ENCODE data around the gene GXYLT2. TPM values are rescaled to one million over a fixed set of nuclear protein-coding genes. Genes with fewer than 3 reads are reported as not detected.

GXYLT2 gene
- total and polyA plus RNA-seq, 7 donors = 1.4 to 17.4 (median 6.8) TPM

DNA sequence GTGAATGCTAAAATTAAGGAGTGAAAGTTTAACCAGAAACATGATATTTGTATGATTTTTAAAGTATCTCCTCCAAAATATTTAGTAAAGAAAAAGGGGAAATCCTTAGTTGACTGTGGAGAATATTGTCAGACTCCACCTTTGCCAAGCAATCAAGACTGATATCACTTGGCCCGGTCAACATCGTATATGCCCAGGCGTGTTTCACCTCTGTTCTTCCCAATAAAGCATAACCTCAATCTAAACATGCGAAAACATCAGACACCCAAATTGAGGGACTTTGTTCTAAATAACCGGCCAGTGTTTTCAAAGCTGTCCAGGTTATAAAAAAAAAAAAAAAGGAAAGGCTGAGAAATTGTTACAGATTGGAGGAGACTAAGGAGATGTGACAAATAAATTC lies 54.6 kb downstream of the GXYLT2 start:
- no peaks in the 10 kb centered on the region for H3K27me3 ChIP-seq
- intact Hi-C loops (cut with DNase I) = no loop called here
- peaks cover 0 to 13% (median 4%) of the 10 kb centered on the region in 4 donors for H3K4me1 ChIP-seq
- DNase-seq = no peak
- WGBS, 2 donors = 19 to 72% methylated on average over 5 of the region's 5 CpGs
- H3K9me3 ChIP-seq = no peaks in the 10 kb centered on the region
- TF ChIP-seq POLR2A (IDR thresholded peaks at IDR 0.05) (no peak), EP300 (IDR thresholded peaks at IDR 0.05) (no peak), POLR2AphosphoS5 (IDR thresholded peaks at IDR 0.05) (no peak)
- TF ChIP-seq, protein P1, sequence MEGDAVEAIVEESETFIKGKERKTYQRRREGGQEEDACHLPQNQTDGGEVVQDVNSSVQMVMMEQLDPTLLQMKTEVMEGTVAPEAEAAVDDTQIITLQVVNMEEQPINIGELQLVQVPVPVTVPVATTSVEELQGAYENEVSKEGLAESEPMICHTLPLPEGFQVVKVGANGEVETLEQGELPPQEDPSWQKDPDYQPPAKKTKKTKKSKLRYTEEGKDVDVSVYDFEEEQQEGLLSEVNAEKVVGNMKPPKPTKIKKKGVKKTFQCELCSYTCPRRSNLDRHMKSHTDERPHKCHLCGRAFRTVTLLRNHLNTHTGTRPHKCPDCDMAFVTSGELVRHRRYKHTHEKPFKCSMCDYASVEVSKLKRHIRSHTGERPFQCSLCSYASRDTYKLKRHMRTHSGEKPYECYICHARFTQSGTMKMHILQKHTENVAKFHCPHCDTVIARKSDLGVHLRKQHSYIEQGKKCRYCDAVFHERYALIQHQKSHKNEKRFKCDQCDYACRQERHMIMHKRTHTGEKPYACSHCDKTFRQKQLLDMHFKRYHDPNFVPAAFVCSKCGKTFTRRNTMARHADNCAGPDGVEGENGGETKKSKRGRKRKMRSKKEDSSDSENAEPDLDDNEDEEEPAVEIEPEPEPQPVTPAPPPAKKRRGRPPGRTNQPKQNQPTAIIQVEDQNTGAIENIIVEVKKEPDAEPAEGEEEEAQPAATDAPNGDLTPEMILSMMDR (IDR thresholded peaks at IDR 0.05) = no peak
- H3K4me3 ChIP-seq = no peak overlapping the region
- H3K36me3 ChIP-seq = no peaks in the 10 kb centered on the region
- H3K27ac ChIP-seq = no peak overlapping the region

DNA sequence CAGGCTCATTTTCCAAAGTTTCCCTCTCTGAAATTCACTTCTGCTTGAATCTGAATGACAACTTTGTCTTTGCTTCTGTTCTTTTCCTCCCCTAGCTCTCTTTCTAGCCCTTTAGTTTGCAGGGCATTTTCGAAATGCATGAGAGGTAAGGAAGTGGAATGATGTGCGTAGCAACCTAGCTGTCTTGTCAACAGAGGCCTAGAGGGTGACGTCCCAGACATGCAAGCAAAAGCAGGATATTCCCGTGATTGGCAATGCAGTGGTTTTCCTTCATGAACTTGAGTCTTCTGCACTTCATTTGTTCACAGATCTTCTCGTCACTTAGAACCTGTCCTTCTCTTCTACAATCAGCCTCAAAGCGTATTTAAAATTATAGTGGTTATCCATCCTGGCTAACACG lies 56.9 kb downstream of the GXYLT2 start:
- no peaks in the 10 kb centered on the region for H3K4me1 ChIP-seq
- H3K4me3 ChIP-seq = no peak overlapping the region
- H3K27ac ChIP-seq = no peak overlapping the region
- H3K27me3 ChIP-seq = no peaks in the 10 kb centered on the region
- no peak for TF ChIP-seq POLR2A (IDR thresholded peaks at IDR 0.05)
- TF ChIP-seq, protein P1 (IDR thresholded peaks at IDR 0.05) = no peak
- TF ChIP-seq EP300 (IDR thresholded peaks at IDR 0.05) = no peak
- TF ChIP-seq POLR2AphosphoS5 (IDR thresholded peaks at IDR 0.05) = no peak
- 92 to 94% methylated on average over 7 of the region's 7 CpGs for WGBS, 2 donors
- no peaks in the 10 kb centered on the region for H3K9me3 ChIP-seq
- no peaks in the 10 kb centered on the region for H3K36me3 ChIP-seq
- DNase-seq = no peak
- intact Hi-C loops (cut with DNase I) = no loop called here

DNA sequence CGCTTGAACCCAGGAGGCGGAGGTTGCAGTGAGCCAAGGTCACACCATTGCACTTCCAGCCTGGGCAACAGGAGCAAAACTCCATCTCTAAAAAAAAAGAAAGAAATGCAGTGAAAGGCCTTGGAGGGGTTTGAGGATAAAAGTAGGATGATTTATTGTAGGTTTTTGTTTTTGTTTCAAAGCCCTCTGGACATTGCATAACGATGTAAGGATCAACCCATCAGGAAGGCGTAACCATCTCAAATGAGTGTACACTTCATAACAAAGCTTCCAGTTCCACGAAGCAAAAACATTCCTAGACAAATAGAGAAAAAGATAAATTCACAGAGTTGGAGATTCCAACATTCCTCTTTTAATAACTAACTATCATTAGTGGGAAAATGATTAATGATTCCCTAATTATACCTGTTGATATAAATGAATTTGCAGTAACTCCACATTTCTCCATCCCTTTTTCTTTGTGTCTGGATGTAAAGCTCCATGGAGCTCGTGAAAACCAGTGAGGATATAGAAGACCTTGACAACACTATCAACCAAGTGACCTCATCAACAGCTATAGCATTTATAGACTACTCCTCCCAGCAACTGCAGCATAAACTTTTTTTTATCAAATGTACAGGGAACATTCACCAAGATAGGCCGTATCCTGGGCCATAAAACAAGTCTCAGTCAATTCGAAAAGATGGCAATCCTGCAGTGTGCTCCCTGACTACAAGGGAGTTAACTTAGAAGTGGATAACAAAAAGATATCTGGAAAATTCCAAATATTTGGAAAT lies 60.1 kb downstream of the GXYLT2 start:
- intact Hi-C loops (cut with DNase I) = no loop called here
- TF ChIP-seq POLR2AphosphoS5 (IDR thresholded peaks at IDR 0.05) = no peak
- no peaks in the 10 kb centered on the region for H3K9me3 ChIP-seq
- no peak overlapping the region for H3K4me3 ChIP-seq
- no peaks in the 10 kb centered on the region for H3K36me3 ChIP-seq
- no peaks in the 10 kb centered on the region for H3K27me3 ChIP-seq
- WGBS, 2 donors = 56 to 76% methylated on average over 8 of the region's 8 CpGs
- DNase-seq = no peak
- no peaks in the 10 kb centered on the region for H3K4me1 ChIP-seq
- no peak overlapping the region for H3K27ac ChIP-seq

DNA sequence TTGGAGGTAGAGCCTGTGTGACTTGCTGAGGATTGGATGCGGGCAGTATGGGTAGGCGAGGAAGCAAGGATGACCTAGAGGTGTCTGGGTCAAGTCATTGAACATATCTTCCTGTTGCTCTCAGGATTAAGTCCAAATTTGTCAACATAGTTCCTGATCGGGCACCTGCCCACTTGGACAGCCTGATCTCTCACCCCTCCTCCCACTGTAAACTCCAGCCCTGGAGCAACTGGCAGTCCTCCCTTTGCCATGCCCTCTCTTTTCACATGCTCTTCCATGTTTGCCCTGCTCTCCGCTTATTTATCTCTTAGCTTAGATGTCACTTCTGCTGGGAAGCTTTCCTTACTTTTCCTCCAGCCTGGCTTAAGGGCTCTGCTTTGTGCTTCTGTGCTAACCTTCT lies 61.2 kb downstream of the GXYLT2 start:
- Histone ChIP-seq H3K4me3 (no peak overlapping the region), H3K27me3 (no peaks in the 10 kb centered on the region), H3K4me1 (no peaks in the 10 kb centered on the region), H3K36me3 (no peaks in the 10 kb centered on the region), H3K9me3 (no peaks in the 10 kb centered on the region), H3K27ac (no peak overlapping the region)
- TF ChIP-seq EP300 (IDR thresholded peaks at IDR 0.05) (no peak), POLR2A (IDR thresholded peaks at IDR 0.05) (no peak), POLR2AphosphoS5 (IDR thresholded peaks at IDR 0.05) (no peak)
- TF ChIP-seq, protein P1 (IDR thresholded peaks at IDR 0.05) = no peak
- intact Hi-C loops (cut with DNase I) = no loop called here
- DNase-seq = no peak
- WGBS, 2 donors = 90 to 95% methylated on average over 4 of the region's 4 CpGs

DNA sequence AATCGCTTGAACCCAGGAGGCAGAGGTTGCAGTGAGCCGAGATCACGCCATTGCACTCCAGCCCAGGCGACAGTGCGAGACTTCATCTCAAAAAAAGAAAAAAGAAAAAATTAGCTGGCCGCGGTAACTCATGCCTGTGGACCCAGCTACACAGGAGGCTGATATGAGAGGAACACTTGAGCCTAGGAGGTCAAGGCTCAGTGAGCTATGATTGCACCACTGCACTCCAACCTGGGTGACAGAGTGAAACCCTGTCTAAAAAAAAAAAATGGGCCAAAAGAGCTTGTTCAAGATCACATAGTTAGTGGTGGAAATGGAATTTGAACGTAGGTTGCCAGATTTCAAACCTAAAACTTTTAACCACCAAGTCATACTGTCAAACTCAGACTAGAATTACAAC lies 62.5 kb downstream of the GXYLT2 start:
- WGBS, 2 donors = 89 to 96% methylated on average over 8 of the region's 8 CpGs
- no peak for DNase-seq
- TF ChIP-seq, protein P1 (IDR thresholded peaks at IDR 0.05) = no peak
- no peak for TF ChIP-seq POLR2AphosphoS5 (IDR thresholded peaks at IDR 0.05)
- TF ChIP-seq POLR2A (IDR thresholded peaks at IDR 0.05) = no peak
- TF ChIP-seq EP300 (IDR thresholded peaks at IDR 0.05) = no peak
- Histone ChIP-seq H3K27me3 (no peaks in the 10 kb centered on the region), H3K36me3 (no peaks in the 10 kb centered on the region), H3K4me1 (no peaks in the 10 kb centered on the region), H3K4me3 (no peak overlapping the region), H3K9me3 (no peaks in the 10 kb centered on the region), H3K27ac (no peak overlapping the region)
- intact Hi-C loops (cut with DNase I) = no loop called here

Data from sigmoid colon (tissue), 7 donors.